GM19395 (cell line): ENCODE measurements around the gene C5orf15.

Source experiments
- ATAC-seq: cut with Tn5 transposase; IDR thresholded peaks from one replicate; pipeline ENCODE4 v1.9.1; 2021; ENCODE audit warnings: mild to moderate bottlenecking, moderate library complexity; ENCODE audit not compliant: unreplicated experiment

The C5orf15 gene

DNA sequence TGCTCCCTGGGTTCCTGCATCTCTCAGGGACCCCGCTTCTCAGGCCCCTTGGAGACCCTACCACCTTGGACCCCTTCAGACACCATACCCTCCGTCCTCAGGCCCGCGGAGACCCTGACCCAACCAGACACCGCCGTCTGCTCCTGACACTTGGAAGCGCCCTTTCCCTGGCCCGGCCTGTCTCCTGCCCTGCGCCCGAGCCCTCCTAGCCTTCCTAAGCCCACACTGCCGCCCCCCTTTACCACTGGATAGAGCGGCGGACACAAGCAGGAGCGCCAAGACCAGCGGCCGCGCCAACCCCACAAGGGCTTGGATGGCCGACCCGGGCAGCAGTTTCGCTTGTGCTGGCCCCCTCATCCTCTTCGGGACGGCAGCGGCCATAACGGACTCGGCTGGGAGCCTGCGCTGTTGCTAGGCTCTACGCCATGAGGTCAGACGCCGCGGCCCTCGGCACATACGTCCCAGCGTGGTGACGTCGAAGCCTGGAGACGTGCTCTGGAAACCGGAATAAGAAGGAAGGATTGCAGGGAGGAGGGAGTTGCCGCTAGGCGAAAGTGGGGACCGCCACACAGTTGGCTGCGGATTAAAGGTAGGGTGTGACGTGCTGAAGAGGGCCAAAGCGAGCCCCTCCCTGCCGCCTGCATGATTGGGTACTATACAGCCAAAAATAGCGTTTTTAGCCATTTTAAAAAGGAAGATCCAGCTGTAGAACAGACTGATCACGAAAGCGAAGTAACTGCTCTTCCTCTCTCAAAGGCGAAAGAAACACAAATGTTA, at the start of gene C5orf15:
C5orf15 (minus strand) TSS at position 422 of the 777 bp plus-strand sequence; CDS start at position 381, 41 bp downstream.
- peak; percentile 99 for ATAC-seq

DNA sequence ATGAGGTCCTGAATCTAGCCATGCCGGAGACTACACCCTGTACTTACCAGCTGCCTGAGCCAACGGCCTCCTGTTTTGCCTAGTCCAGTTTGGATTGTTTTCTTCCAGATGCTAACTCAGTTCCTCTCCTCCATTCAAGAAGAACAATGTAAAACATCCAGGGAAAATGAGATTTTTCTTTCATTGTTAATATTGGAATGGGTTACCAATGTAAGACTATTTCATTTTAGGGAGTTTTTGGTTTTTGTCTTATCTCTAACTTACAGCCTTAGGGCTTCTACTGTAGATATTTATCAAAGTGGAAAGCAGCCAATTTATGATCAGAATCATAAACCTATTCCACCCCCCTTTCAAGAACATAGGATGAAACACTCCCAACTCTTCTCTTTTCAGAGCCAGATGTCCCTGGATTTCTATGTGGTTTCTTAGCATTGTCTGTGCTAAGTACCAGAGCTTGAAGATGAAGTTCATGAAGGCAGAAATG, 39.9 kb upstream of the C5orf15 start:
- ATAC-seq: no peak

DNA sequence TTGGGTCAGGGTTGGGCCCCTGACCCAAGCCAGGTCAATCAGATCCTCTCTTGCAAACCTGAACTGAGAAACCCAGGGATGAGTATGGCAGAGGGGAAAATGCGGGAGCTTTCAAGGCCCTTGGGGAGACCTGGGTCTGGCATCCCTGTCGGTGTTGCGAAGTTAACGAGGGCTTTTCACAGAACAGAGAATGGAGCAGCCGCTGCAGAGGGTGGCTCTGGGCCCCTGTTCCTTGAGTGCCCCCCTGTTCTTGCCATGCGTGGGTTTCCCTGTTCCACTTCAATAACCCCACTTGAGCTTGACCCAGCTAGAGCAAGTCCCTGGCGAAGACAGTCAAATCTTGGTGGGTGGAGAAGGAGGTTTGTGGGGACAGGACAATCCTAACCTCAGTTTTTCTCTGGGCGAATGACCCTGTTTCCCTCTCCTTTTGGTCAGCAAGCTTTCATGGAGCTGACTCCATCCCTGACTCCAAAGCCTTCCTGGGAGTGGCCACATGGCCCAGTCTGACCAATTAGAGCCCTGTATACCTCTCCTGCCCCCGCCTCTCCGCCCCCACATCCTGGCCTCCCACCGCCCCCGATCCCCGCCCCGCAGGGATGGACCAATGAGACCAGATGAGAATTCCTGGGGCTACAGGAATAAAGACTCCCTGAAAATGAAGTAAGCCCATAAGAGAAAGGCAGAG, 39.3 kb upstream of the C5orf15 start:
- ATAC-seq: no peak

- no peak for ATAC-seq
Observed at GRCh38 chr5:134006115-134006514, 37.7 kb upstream of the C5orf15 start.

- ATAC-seq: peak; percentile 19
Observed at GRCh38 chr5:134005417-134006061, 37.1 kb upstream of the C5orf15 start.

- ATAC-seq: peak; percentile 79
Observed at GRCh38 chr5:134004626-134005416, 36.4 kb upstream of the C5orf15 start, which contains the start of gene VDAC1. Gene VDAC1, minus strand, starts transcription at chr5:134004975. Its CDS starts 11,963 bp downstream, at chr5:133993012.

- peak; percentile 35 for ATAC-seq
Observed at GRCh38 chr5:134003817-134004625, 35.6 kb upstream of the C5orf15 start.

DNA sequence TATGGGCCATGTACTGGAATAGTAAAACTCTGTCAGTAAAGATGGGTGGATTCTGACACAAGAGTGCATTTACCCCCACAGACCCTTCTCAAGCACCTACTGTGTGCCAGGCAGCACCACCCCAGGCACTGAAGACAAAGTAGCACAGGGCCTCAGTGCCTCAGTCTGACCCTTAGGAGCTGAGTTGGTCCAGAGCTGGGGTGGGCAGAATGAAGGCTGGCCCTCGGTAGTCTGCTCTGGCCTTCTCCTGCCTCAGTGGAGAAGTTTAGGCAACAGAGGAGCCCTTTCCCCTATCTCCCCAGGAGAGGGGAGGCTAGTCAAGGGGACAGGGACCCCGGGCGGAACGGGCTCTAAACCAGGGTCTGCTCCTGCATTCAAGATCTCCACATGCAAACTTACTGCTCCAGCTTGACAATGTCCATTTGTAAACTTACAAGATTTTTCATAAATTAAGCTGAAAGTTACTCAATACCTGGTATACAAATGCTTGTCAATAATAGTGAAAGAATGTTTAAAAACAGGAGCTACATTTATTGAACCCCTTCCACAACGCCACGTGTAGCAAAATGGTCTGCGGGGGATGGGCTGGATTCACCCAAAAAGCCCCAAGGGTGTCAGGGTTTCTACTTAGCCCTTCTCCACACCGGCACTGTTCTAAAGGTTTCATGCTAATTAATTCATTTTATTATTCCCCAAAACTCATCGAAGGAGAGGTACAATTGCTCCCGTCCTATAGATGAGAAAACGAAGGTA, 34.8 kb upstream of the C5orf15 start:
- no peak for ATAC-seq

DNA sequence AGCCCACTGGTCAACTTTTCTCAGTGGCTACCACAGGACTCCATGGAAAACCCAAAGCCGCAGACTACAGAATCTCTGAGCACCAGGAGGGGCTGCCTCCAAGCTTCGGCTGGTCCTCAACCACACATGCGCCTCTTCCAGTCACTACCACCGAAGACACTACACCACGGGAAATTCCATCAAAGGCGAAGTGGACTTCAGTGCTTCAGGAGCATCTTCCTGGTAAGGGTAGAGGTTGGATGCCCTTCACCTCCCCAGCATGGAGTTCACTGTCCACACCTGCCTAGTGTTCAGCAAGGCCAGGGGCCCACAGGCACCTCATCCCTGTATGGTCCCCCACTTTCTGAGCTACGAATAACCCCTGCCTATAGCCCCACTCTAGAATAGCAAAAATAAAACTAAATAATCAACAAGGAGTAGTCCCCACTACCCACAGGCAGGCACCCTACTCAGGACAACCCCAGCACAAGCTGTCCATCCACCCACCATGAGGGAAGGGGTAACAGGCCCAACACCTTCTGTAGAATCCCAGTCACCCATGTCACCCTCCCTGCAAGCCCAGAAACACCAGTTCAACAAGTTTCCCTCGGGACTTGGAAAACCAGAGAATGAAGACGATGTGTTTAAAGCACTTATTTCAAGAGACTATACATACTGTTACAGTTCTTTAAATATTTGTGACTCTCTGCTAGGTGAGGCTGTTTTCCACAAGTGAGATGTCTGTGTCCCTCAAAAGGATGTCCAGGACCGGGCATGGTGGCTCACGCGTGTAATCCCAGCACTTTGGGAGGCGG, 33.7 kb upstream of the C5orf15 start:
- ATAC-seq: no peak

- ATAC-seq: no peak
Observed at GRCh38 chr5:134000696-134001453, 32.5 kb upstream of the C5orf15 start.

DNA sequence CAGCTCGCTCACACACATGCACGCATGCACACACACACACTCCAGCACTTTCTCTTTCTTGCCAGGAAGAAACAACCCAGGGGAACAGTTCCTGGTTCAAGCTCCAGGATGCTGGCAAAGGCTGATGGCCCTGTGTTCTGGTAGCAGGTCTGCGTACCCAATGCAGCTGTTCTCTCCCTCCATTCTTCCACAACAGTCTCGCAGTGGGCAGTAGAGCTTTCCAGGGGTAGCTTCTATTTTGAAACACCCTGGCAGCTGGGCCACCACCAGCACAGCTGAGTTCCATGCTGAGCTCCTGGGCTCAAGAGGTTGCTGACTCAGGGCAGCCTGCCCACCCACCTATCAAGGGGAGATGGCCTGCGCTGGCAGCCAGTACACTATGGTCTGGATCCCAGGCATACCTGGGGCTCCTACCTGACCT, 31.7 kb upstream of the C5orf15 start:
- ATAC-seq: no peak

DNA sequence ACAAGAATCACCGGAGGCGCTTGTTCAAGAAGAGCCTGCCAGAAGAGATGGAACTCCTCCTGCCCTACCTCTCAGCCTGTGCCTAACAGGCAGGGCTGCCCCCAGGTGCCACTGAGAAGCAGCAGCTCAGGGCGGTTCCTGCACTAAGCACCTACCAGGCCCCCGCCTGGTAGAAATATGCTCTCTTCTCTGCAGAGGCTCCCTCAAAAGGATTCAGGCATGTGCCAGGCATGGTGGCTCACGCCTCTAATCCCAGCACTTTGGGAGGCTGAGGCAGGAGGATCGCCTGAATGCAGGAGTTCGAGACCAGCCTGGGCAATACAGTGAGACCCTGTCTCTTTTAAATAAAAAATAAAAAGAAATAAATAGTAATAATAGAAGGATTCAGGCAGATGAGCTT, 30.4 kb upstream of the C5orf15 start:
- no peak for ATAC-seq

GRCh38 chr5:133998042-133998441, 29.6 kb upstream of the C5orf15 start:
- no peak for ATAC-seq

DNA sequence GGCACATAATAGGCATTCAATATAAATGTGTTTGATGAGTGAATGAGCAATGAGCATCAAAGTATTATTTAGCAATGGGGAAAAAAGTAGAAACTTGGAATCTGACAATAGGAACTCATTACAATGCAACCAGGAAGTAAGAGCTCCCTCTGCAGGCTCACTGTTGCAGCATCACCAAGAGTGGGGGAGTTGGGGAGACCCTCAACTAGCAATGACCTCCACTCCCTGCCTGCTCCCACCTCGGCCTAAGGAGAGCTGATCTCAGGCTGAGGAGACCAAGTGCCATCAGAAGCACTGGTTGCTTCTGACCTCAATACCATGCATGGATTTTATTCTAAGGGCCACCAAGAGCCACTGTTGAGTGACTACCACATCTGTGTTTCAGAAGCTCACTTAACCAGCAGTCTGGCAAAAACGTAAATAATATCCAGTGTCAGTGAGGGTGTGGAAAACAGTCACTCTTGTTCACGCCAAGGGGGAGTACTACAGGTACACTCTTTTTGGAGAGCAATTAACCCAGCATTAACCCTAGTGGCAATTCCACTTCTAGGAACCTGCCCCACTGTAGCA, 28.3 kb upstream of the C5orf15 start:
- no peak for ATAC-seq

- no peak for ATAC-seq
Observed at GRCh38 chr5:133995883-133996563, 27.6 kb upstream of the C5orf15 start.

- ATAC-seq: no peak
Observed at GRCh38 chr5:133995341-133995740, 26.9 kb upstream of the C5orf15 start.

GRCh38 chr5:133994990-133995333, 26.5 kb upstream of the C5orf15 start:
- ATAC-seq: no peak
